Measurements from ENCODE around the gene STMP1.

GRCh38 chr7:135659159-135659846 is 3.0 kb upstream of the STMP1 start:
- TF ChIP-seq HDAC2 (CRISPR knock-in tag; IDR thresholded peaks at IDR 0.05) (no peak), CTCF (CRISPR knock-in tag; IDR thresholded peaks at IDR 0.05) (no peak), ATF1 (CRISPR knock-in tag; IDR thresholded peaks at IDR 0.05) (no peak), BRCA1 (CRISPR knock-in tag; IDR thresholded peaks at IDR 0.05) (no peak), ZNF558 (CRISPR knock-in tag; IDR thresholded peaks at IDR 0.05; ENCODE audit: borderline replicate concordance) (no peak), POLR2A (IDR thresholded peaks at IDR 0.05; ENCODE audit: insufficient read depth in 1 of 2, low read depth in 2 of 2, low read length in 2 of 2) (no peak), ZNF367 (CRISPR knock-in tag; IDR thresholded peaks at IDR 0.05; ENCODE audit: borderline replicate concordance) (no peak), ELK4 (CRISPR knock-in tag; IDR thresholded peaks at IDR 0.05; ENCODE audit: borderline replicate concordance) (no peak), ZNF143 (CRISPR knock-in tag; IDR thresholded peaks at IDR 0.05) (no peak)

All from HepG2 (cell line).